Ovary (tissue), 9 donors: ENCODE measurements around the gene OPCML. TPM values are rescaled to one million over a fixed set of nuclear protein-coding genes. Genes with fewer than 3 reads are reported as not detected.

Experiments
- DNase-seq, 5 donors: peaks; one replicate each; pipeline ENCODE4 v3.0.0-alpha.2; 2019 to 2020
- H3K27ac ChIP-seq, 2 donors: fragments of 200-600 bp; one replicate each; pipeline versions ENCODE4 v1.5.1 to v1.8.0; 2019 to 2022
- H3K27me3 ChIP-seq: fragments of 200-600 bp; one replicate; pipeline ENCODE4 v1.8.0; 2022
- H3K36me3 ChIP-seq: fragments of 200-600 bp; sonication (generic); one replicate; pipeline ENCODE4 v1.5.1; 2019
- H3K4me1 ChIP-seq: one replicate; pipeline ENCODE4 v1.8.1; 2013; ENCODE audit warnings: mild to moderate bottlenecking, moderate library complexity; ENCODE audit not compliant: insufficient read depth
- H3K4me3 ChIP-seq: fragments of 200-600 bp; sonication (generic); one replicate; pipeline ENCODE4 v1.5.1; 2017
- H3K9me3 ChIP-seq, 2 donors: fragments of 200-600 bp in 1 of 2; sonication (generic) in 1 of 2; one replicate each; pipeline versions ENCODE4 v1.5.1 to v1.8.1; 2013 to 2019; ENCODE audit warnings: mild to moderate bottlenecking in 1 of 2, moderate library complexity in 1 of 2
- CTCF ChIP-seq, 3 donors: fragments of 450-650 bp in 2 of 3; fragments of 200-600 bp in 1 of 3; IDR thresholded peaks; one replicate each; pipeline versions ENCODE4 v1.5.1 to v1.8.0; 2016 to 2022; ENCODE audit warnings: antibody characterized with exemption in 3 of 3, mild to moderate bottlenecking in 1 of 3
- EP300 ChIP-seq: sonication (generic); formaldehyde crosslinking; IDR thresholded peaks from one replicate; pipeline ENCODE4 v1.6.1; 2017; ENCODE audit warnings: antibody characterized with exemption
- POLR2A ChIP-seq: fragments of 450-650 bp; IDR thresholded peaks from one replicate; pipeline ENCODE4 v1.6.1; 2017; ENCODE audit warnings: antibody characterized with exemption, mild to moderate bottlenecking, moderate library complexity
- WGBS, 3 donors: extraction: QIAGEN DNeasy Blood & Tissue Kit in 1 of 3; methylation state at CpG; one replicate each; pipeline versions ENCODE4 v1.1.5 to v1.1.7; 2013 to 2017; 5-methylcytosine and 5-hydroxymethylcytosine counted together
- intact Hi-C, 4 donors: fragments of 100-400 bp; cut with DNase I; formaldehyde crosslinking; loops; one replicate each; pipeline versions ENCODE4 v1.11.0 to v1.15.1; 2022 to 2023
- polyA plus RNA-seq, 2 donors: library from polyadenylated mRNA; stranded (reverse); fragments of 200-250 nt in 1 of 2; fragments of 350-450 nt in 1 of 2; fragmentation: Illumina TruSeq in 1 of 2; extraction: RNeasy Lipid Tissue Mini Kit (QIAGEN cat#74804) in 1 of 2; gene quantifications; one replicate each; pipeline ENCODE4 v1.2.3, GENCODE V29; 2013 to 2014
- total RNA-seq, 7 donors: library from RNA; depleted of rRNA in 2 of 7; stranded (reverse); fragments of >200 nt in 2 of 7; fragmentation: NEBNext Ultra II Directional in 3 of 7; extraction: Animal tissue kit (Norgen Biotek cat#: 25700) in 3 of 7; gene quantifications; one replicate each; pipeline versions ENCODE4 v1.1.0 to v1.2.4, GENCODE V29; 2016 to 2023
- donor health status: DM: no; HTN: no; CAD: no; lungs with moderate emphysema.
- donor health status: DM: no; HTN: no; CAD: no.
- donor health status: Bipolar disorder and iron deficiency.
- donor health status: DM: yes; HTN: yes; CAD: no.
- donor health status: DM: no; HTN: no; CAD: no.
- donor health status: DM: yes; HTN: yes; CAD: no.

Gene OPCML
- total and polyA plus RNA-seq, 9 donors = under 0.01 to 2.8 (median 0.32) TPM; not detected in 2

GRCh38 chr11:133366147-133366546, 166.2 kb downstream of the OPCML start:
- WGBS, 3 donors = 13 to 17% (median 16%) methylated on average over 8 of the region's 8 CpGs
- H3K4me3 ChIP-seq = no peak overlapping the region
- no peak overlapping the region for H3K27ac ChIP-seq
- TF ChIP-seq EP300 (no peak), CTCF (IDR thresholded peaks at IDR 0.05) (no peak)
- H3K36me3 ChIP-seq = no peaks in the 10 kb centered on the region
- H3K4me1 ChIP-seq = no peaks in the 10 kb centered on the region
- no peak for DNase-seq
- intact Hi-C loops = no loop called here
- no peaks in the 10 kb centered on the region for H3K9me3 ChIP-seq
- H3K27me3 ChIP-seq = no peaks in the 10 kb centered on the region

GRCh38 chr11:133362916-133363315, 169.4 kb downstream of the OPCML start:
- DNase-seq = no peak
- Histone ChIP-seq H3K36me3 (no peaks in the 10 kb centered on the region), H3K9me3 (no peaks in the 10 kb centered on the region), H3K4me3 (no peak overlapping the region), H3K4me1 (no peaks in the 10 kb centered on the region), H3K27me3 (no peaks in the 10 kb centered on the region), H3K27ac (no peak overlapping the region)
- 79 to 86% (median 85%) methylated on average over 15 of the region's 15 CpGs for WGBS, 3 donors
- TF ChIP-seq POLR2A (no peak), CTCF (IDR thresholded peaks at IDR 0.05) (no peak), EP300 (no peak)
- intact Hi-C loops = no loop called here

GRCh38 chr11:133362156-133362555, 170.1 kb downstream of the OPCML start:
- H3K27me3 ChIP-seq = no peaks in the 10 kb centered on the region
- H3K4me3 ChIP-seq = no peak overlapping the region
- intact Hi-C loops = no loop called here
- DNase-seq = no peak
- TF ChIP-seq EP300 (no peak), CTCF (IDR thresholded peaks at IDR 0.05) (no peak), POLR2A (no peak)
- 82 to 91% (median 85%) methylated on average over 15 of the region's 15 CpGs for WGBS, 3 donors
- no peak overlapping the region for H3K27ac ChIP-seq
- no peaks in the 10 kb centered on the region for H3K9me3 ChIP-seq
- no peaks in the 10 kb centered on the region for H3K36me3 ChIP-seq
- H3K4me1 ChIP-seq = no peaks in the 10 kb centered on the region

- Histone ChIP-seq H3K9me3 (no peaks in the 10 kb centered on the region), H3K36me3 (no peaks in the 10 kb centered on the region), H3K4me1 (no peaks in the 10 kb centered on the region), H3K27ac (no peak overlapping the region), H3K27me3 (no peaks in the 10 kb centered on the region), H3K4me3 (no peak overlapping the region)
- DNase-seq = no peak
- intact Hi-C loops = no loop called here
- 94% methylated on average over 21 of the region's 21 CpGs for WGBS, 3 donors
- TF ChIP-seq CTCF (IDR thresholded peaks at IDR 0.05) (no peak), EP300 (no peak), POLR2A (no peak)
Measured at GRCh38 chr11:133361689-133361994, 170.7 kb downstream of the OPCML start.
